Ascending aorta (tissue), 2 donors: ENCODE results near the gene CARMIL3. TPM values are rescaled to one million over a fixed set of nuclear protein-coding genes. Genes with fewer than 3 reads are reported as not detected.
"Not testable (repeated sequence)": the region's sequence is repeated elsewhere in the genome, so short reads cannot be mapped to it uniquely, and the experiment has no call there.

ENCODE experiments used
- DNase-seq, 2 donors: peaks; one replicate each; pipeline ENCODE4 v3.0.0-alpha.2; 2019; ENCODE audit warnings: low spot score in 2 of 2
- H3K27ac ChIP-seq, 2 donors: fragments of 200-600 bp; sonication (generic); one replicate each; pipeline ENCODE4 v1.5.1; 2016 to 2017; ENCODE audit warnings: mild to moderate bottlenecking in 1 of 2
- H3K27me3 ChIP-seq: fragments of 200-600 bp; sonication (generic); one replicate; pipeline ENCODE4 v1.5.1; 2017
- H3K36me3 ChIP-seq, 2 donors: fragments of 200-600 bp; sonication (generic); one replicate each; pipeline ENCODE4 v1.5.1; 2016
- H3K4me1 ChIP-seq, 2 donors: fragments of 200-600 bp; sonication (generic); one replicate each; pipeline ENCODE4 v1.5.1; 2016 to 2017; ENCODE audit warnings: mild to moderate bottlenecking in 1 of 2
- H3K4me3 ChIP-seq, 2 donors: fragments of 200-600 bp; sonication (generic); one replicate each; pipeline ENCODE4 v1.5.1; 2016 to 2017; ENCODE audit warnings: mild to moderate bottlenecking in 1 of 2
- H3K9me3 ChIP-seq, 2 donors: fragments of 200-600 bp; sonication (generic); one replicate each; pipeline ENCODE4 v1.5.1; 2016
- CTCF ChIP-seq, 3 experiments: fragments of 200-600 bp in 2 of 3; fragments of 450-650 bp in 1 of 3; sonication (generic) in 2 of 3; IDR thresholded peaks; one replicate each; pipeline ENCODE4 v1.5.1; 2016 to 2019; ENCODE audit warnings: antibody characterized with exemption in 3 of 3, mild to moderate bottlenecking in 1 of 3, moderate library complexity in 1 of 3
- intact Hi-C: fragments of 100-400 bp; cut with DNase I; formaldehyde crosslinking; loops from one replicate; pipeline ENCODE4 v1.15.1; 2023
- total RNA-seq: library from RNA; depleted of rRNA; stranded (reverse); fragments of >200 nt; gene quantifications from one replicate; pipeline ENCODE4 v1.1.0, GENCODE V29; 2016

CARMIL3 gene
- total RNA-seq, 1 donor from 2014 or later = not detected

- H3K4me1 ChIP-seq, H3K4me3 ChIP-seq, H3K27ac ChIP-seq, H3K9me3 ChIP-seq, H3K27me3 ChIP-seq, DNase-seq, H3K36me3 ChIP-seq, intact Hi-C loops: not testable (repeated sequence)
Measured at GRCh38 chr14:24024939-24025418, 26.8 kb upstream of the CARMIL3 start.

GRCh38 chr14:24029687-24030086 is 22.1 kb upstream of the CARMIL3 start:
- H3K27ac ChIP-seq, DNase-seq, H3K36me3 ChIP-seq, H3K27me3 ChIP-seq, H3K4me1 ChIP-seq, H3K4me3 ChIP-seq, H3K9me3 ChIP-seq, intact Hi-C loops: not testable (repeated sequence)

DNA sequence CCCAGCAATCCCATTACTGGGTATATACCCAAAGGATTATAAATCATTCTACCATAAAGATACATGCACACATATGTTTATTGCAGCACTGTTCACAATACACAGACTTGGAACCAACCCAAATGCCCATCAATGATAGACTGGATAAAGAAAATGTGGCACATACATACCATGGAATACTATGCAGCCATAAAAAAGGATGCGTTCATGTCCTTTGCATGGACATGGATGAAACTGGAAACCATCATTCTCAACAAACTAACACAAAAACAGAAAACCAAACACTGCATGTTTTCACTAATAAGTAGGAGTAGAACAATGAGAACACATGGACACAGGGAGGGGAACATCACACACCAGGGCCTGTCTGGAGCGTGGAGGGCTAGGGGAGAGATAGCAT is 20.5 kb upstream of the CARMIL3 start:
- H3K27me3 ChIP-seq, H3K36me3 ChIP-seq, intact Hi-C loops, H3K27ac ChIP-seq, H3K9me3 ChIP-seq, DNase-seq, H3K4me3 ChIP-seq, H3K4me1 ChIP-seq: not testable (repeated sequence)

DNA sequence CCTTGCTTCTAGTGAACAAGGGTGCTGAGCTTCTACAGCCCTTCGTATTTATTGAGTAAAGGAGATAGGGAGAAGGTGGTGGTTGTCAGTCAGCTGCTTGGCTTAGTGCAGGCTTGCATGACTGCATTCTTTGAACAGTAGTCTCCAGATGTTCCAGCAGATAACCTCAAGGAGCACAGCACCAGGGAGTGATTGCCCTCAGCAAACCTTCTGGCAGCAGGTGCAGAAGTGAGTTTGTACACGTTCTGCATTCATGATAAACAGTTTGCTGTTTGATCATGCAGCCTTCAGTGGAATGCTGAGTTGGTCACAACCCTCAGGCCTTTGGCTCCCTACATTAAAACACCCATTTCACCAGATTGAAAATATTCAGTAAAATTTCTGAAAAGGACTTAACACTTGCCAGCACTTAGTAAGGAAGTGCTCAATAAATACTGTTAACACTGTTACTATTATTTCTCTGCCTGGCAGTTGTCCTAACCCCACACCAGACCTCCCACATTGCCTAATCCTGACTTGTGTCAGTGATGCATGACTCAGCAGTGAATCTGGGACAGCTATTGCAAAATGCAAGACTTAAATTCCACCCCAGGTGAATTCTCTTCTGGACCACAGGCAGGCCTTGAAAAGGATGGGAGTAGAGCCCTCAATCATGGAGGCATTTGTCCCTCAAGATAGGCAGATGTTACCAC is 18.9 kb upstream of the CARMIL3 start:
- DNase-seq = no peak
- Histone ChIP-seq H3K4me1 (peaks cover 0 to 2% of the 10 kb centered on the region in 2 donors), H3K27ac (no peak overlapping the region), H3K9me3 (peaks cover 0 to 7% of the 10 kb centered on the region in 2 donors), H3K27me3 (no peaks in the 10 kb centered on the region), H3K36me3 (no peaks in the 10 kb centered on the region), H3K4me3 (no peak overlapping the region)
- intact Hi-C loops = no loop called here
- no peak for TF ChIP-seq CTCF (IDR thresholded peaks at IDR 0.05)

- H3K36me3 ChIP-seq, H3K27me3 ChIP-seq, H3K4me1 ChIP-seq, DNase-seq, H3K9me3 ChIP-seq: not testable (repeated sequence)
- intact Hi-C loops = loop anchor here (1.0 to 2.0 kb wide), 2 partner anchors 21 to 47 kb away; partner anchors contain the start of gene DHRS4L2
- H3K27ac ChIP-seq = peak overlapping the region; percentile 89 to 90
- peak overlapping the region; percentile 58 to 69 for H3K4me3 ChIP-seq
Measured at GRCh38 chr14:24035769-24036168, 16.0 kb upstream of the CARMIL3 start.

GRCh38 chr14:24036169-24036962 is 15.4 kb upstream of the CARMIL3 start:
- peak; percentile 75 to 83 (median 75) for TF ChIP-seq CTCF (IDR thresholded peaks at IDR 0.05)
- peak overlapping the region; percentile 89 to 90 for H3K27ac ChIP-seq
- no peaks in the 10 kb centered on the region for H3K36me3 ChIP-seq
- H3K4me1 ChIP-seq = peaks cover 0 to 2% of the 10 kb centered on the region in 2 donors
- peak overlapping the region; percentile 58 to 69 for H3K4me3 ChIP-seq
- intact Hi-C loops = loop anchor here (1.0 to 2.0 kb wide), 2 partner anchors 22 to 48 kb away; partner anchors contain the start of gene DHRS4L2
- no peaks in the 10 kb centered on the region for H3K27me3 ChIP-seq
- DNase-seq = peak; percentile 54 to 86
- H3K9me3 ChIP-seq = peaks cover 0 to 7% of the 10 kb centered on the region in 2 donors

GRCh38 chr14:24036963-24037657 is 14.7 kb upstream of the CARMIL3 start:
- H3K9me3 ChIP-seq, H3K27me3 ChIP-seq, DNase-seq, H3K4me1 ChIP-seq, H3K36me3 ChIP-seq: not testable (repeated sequence)
- Histone ChIP-seq H3K4me3 (peak overlapping the region; percentile 58 to 69), H3K27ac (peak overlapping the region; percentile 89 to 90)
- intact Hi-C loops = loop anchor here (1.0 to 2.0 kb wide), 2 partner anchors 23 to 48 kb away; partner anchors contain the start of gene DHRS4L2
